ENCODE data around the gene OSGEP. TPM values are rescaled to one million over a fixed set of nuclear protein-coding genes. Genes with fewer than 3 reads are reported as not detected.
A peak's percentile ranks its signal among the peaks of the same experiment; 100 is the strongest.

OSGEP gene
- total RNA-seq, 1 experiment from 2014 or later = 21.8 TPM

- BruUV-seq (replicated peaks) = no TSS peak
- CTCF ChIA-PET = interaction anchor here (0.9 to 3.1 kb wide), 2 partner anchors 15 to 26 kb away, joined by 3 to 18 read pairs; no protein-coding TSS in a partner anchor
- intact Hi-C loops (cut with micrococcal nuclease) = no loop called here
- Histone ChIP-seq H3K4me1 (ENCODE audit: control insufficient read depth in 1 of 2, insufficient read depth in 2 of 2, low read length in 2 of 2) (peaks cover 24 to 36% of the 10 kb centered on the region in 2 experiments), H3K27ac (ENCODE audit: low read depth, low read length) (peak overlapping the region; percentile 92), H3K36me3 (ENCODE audit: control insufficient read depth in 1 of 2, insufficient read depth in 2 of 2, low read length in 2 of 2) (peaks cover 16 to 18% of the 10 kb centered on the region in 2 experiments), H3K4me2 (ENCODE audit: low read length) (peak overlapping the region; percentile 83), H4K20me1 (ENCODE audit: insufficient read depth) (no peaks in the 10 kb centered on the region), H3K9ac (ENCODE audit: low read length) (peak overlapping the region; percentile 60), H2AFZ (ENCODE audit: low read depth, low read length, poor library complexity, severe bottlenecking) (no peak overlapping the region), H3K9me2 (ENCODE audit: insufficient read depth) (no peaks in the 10 kb centered on the region), H3K79me2 (ENCODE audit: insufficient read depth, low read length) (no peaks in the 10 kb centered on the region), H3K9me3 (ENCODE audit: control insufficient read depth in 1 of 2, insufficient read depth in 1 of 2, low read depth in 1 of 2, low read length in 2 of 2) (no peaks in the 10 kb centered on the region), H3K4me3 (replicated peaks in 1 of 2; ENCODE audit: low read depth in 1 of 2, low read length in 2 of 2) (peak overlapping the region; percentile 19 to 48), H3K27me3 (ENCODE audit: insufficient read depth, low read length) (no peaks in the 10 kb centered on the region)
- POLR2A ChIA-PET = interaction anchor here (0.7 to 2.1 kb wide), 6 partner anchors 10 to 205 kb away, joined by 3 to 15 read pairs (median 6); partner anchors contain the start of genes PARP2 and TEP1
- ATAC-seq (peak; percentile 94), DNase-seq (ENCODE audit: low read depth, low spot score) (peak; percentile 74)
- RAD21 ChIA-PET (ENCODE audit: low non-redundant PET in 1 of 2, low total read pairs in 2 of 2, uncharacterized antibody in 2 of 2, unreplicated experiment in 2 of 2) = interaction anchor here in 1 of 2 experiments (0.7 kb wide), 1 partner anchor 54 kb away, joined by 3 read pairs; the partner anchor contains the start of gene APEX1
- no peak for TF ChIP-seq ZNF274 (IDR thresholded peaks at IDR 0.05; ENCODE audit: low read depth, low read length)
- no peak for TF ChIP-seq CTCF (IDR thresholded peaks at IDR 0.05 in 2 of 3, conservative IDR thresholded peaks at IDR 0.05 in 1 of 3; ENCODE audit: borderline replicate concordance in 1 of 3, insufficient read depth in 1 of 3, low read depth in 2 of 3, low read length in 2 of 3)
- TF ChIP-seq CBX3 (IDR thresholded peaks at IDR 0.05; ENCODE audit: low read depth) = peak; percentile 82; the same call in 1 of the 2 replicates
- TF ChIP-seq MAX (IDR thresholded peaks at IDR 0.05) = peak; percentile 69
- no peak for TF ChIP-seq ELF1 (IDR thresholded peaks at IDR 0.05; ENCODE audit: borderline replicate concordance, low read depth)
- TF ChIP-seq REST (IDR thresholded peaks at IDR 0.05; ENCODE audit: low read depth) = no peak
- TF ChIP-seq JUND (IDR thresholded peaks at IDR 0.05) = peak; percentile 98
- TF ChIP-seq SIN3A (IDR thresholded peaks at IDR 0.05; ENCODE audit: low read depth) = peak; percentile 77
- TF ChIP-seq YY1 (IDR thresholded peaks at IDR 0.05; ENCODE audit: extremely low read depth, insufficient replicate concordance, low read depth, low read length) = peak; percentile 21
- no peak for TF ChIP-seq ZFX (IDR thresholded peaks at IDR 0.05)
- peak; percentile 70; the same call in 1 of the 2 replicates for TF ChIP-seq CEBPB (IDR thresholded peaks at IDR 0.05; ENCODE audit: low read depth)
- TF ChIP-seq FOSL1 (IDR thresholded peaks at IDR 0.05; ENCODE audit: low read depth) = peak; percentile 97
- no peak for TF ChIP-seq EZH2phosphoT487 (IDR thresholded peaks at IDR 0.05; ENCODE audit: borderline replicate concordance)
- TF ChIP-seq ZBTB33 (IDR thresholded peaks at IDR 0.05; ENCODE audit: extremely low read depth, insufficient replicate concordance, low read length) = no peak
- peak; percentile 66; the same call in 1 of the 2 replicates for TF ChIP-seq ATF3 (IDR thresholded peaks at IDR 0.05)
- peak; percentile 63 for TF ChIP-seq POLR2AphosphoS5 (IDR thresholded peaks at IDR 0.05; ENCODE audit: low read depth, low read length)
- no peak for TF ChIP-seq EGR1 (IDR thresholded peaks at IDR 0.05; ENCODE audit: low read depth)
- peak; percentile 94 for TF ChIP-seq SRF (IDR thresholded peaks at IDR 0.05; ENCODE audit: low read depth)
- TF ChIP-seq POLR2A (IDR thresholded peaks at IDR 0.05; ENCODE audit: borderline replicate concordance, extremely low read depth, insufficient read depth, insufficient read length) = no peak
Observed at GRCh38 chr14:20400965-20401593, 53.5 kb downstream of the OSGEP start.

Measured in HCT116 (cell line).